Mesothelial cell of epicardium (in vitro differentiated cells): ENCODE measurements around the gene SLC16A12. TPM values are rescaled to one million over a fixed set of nuclear protein-coding genes. Genes with fewer than 3 reads are reported as not detected.
"Not testable (repeated sequence)": the region's sequence is repeated elsewhere in the genome, so short reads cannot be mapped to it uniquely, and the experiment has no call there.

Experiments
- DNase-seq, 2 experiments: peaks; one replicate each; pipeline ENCODE4 v3.0.0; 2021; ENCODE audit warnings: low spot score in 2 of 2; ENCODE audit not compliant: unreplicated experiment in 2 of 2
- H3K27ac Mint-ChIP-seq: 2 replicates; pipeline ENCODE4 v1.8.0; 2021; ENCODE audit warnings: mixed read lengths
- H3K27me3 Mint-ChIP-seq: 2 replicates; pipeline ENCODE4 v1.8.0; 2021; ENCODE audit warnings: low read depth, mixed read lengths
- H3K36me3 Mint-ChIP-seq: 2 replicates; pipeline ENCODE4 v1.8.0; 2021; ENCODE audit warnings: mixed read lengths
- H3K4me1 Mint-ChIP-seq: 2 replicates; pipeline ENCODE4 v1.8.0; 2021; ENCODE audit warnings: mixed read lengths
- H3K4me3 Mint-ChIP-seq: 2 replicates; pipeline ENCODE4 v1.8.0; 2021; ENCODE audit warnings: mild to moderate bottlenecking, moderate library complexity, mixed read lengths
- H3K9me3 Mint-ChIP-seq: 2 replicates; pipeline ENCODE4 v1.8.0; 2021; ENCODE audit warnings: mixed read lengths
- CTCF ChIP-seq: fragments of 200-600 bp; sonication (generic); IDR thresholded peaks from one replicate; pipeline ENCODE4 v1.5.0; 2021; ENCODE audit warnings: antibody characterized with exemption; ENCODE audit not compliant: unreplicated experiment
- total RNA-seq: library from RNA; stranded (reverse); gene quantifications from 3 replicates; pipeline ENCODE4 v1.2.1, GENCODE V29; 2021

Gene SLC16A12
- total RNA-seq, 1 donor from 2014 or later, result 3.0 TPM

GRCh38 chr10:89419548-89419947 is 115.8 kb downstream of the SLC16A12 start:
- Mint-ChIP-seq H3K27ac (no peak overlapping the region), H3K4me3 (no peak overlapping the region)
- no peak for DNase-seq

GRCh38 chr10:89416465-89416864 is 118.9 kb downstream of the SLC16A12 start:
- Mint-ChIP-seq H3K36me3 (peaks cover 15% of the 10 kb centered on the region), H3K27ac (peak overlapping the region; percentile 37), H3K4me3 (peak overlapping the region; percentile 94), H3K4me1 (peaks cover 36% of the 10 kb centered on the region), H3K27me3 (no peaks in the 10 kb centered on the region), H3K9me3 (no peaks in the 10 kb centered on the region)
- no peak for TF ChIP-seq CTCF
- DNase-seq, result no peak

More at GRCh38 chr10:89419548-89419947, 115.8 kb downstream of the SLC16A12 start:
- no peaks in the 10 kb centered on the region for H3K9me3 Mint-ChIP-seq
- TF ChIP-seq CTCF, result no peak
- peaks cover under 1% of the 10 kb centered on the region for H3K27me3 Mint-ChIP-seq
- peaks cover 13% of the 10 kb centered on the region for H3K36me3 Mint-ChIP-seq
- peaks cover 31% of the 10 kb centered on the region for H3K4me1 Mint-ChIP-seq

GRCh38 chr10:89414879-89415821 is 120.2 kb downstream of the SLC16A12 start:
- H3K36me3 Mint-ChIP-seq, result peaks cover 11% of the 10 kb centered on the region
- H3K27ac Mint-ChIP-seq, result peak overlapping the region; percentile 97
- DNase-seq, result peak; percentile 28 to 48
- no peak for TF ChIP-seq CTCF
- peak overlapping the region; percentile 94 for H3K4me3 Mint-ChIP-seq
- no peaks in the 10 kb centered on the region for H3K9me3 Mint-ChIP-seq
- H3K4me1 Mint-ChIP-seq, result peaks cover 35% of the 10 kb centered on the region
- no peaks in the 10 kb centered on the region for H3K27me3 Mint-ChIP-seq

GRCh38 chr10:89414146-89414878 is 121.1 kb downstream of the SLC16A12 start, which contains the start of gene IFIT5:
IFIT5 (plus strand) TSS chr10:89414568; CDS start chr10:89414799, 231 bp downstream.
- Mint-ChIP-seq H3K36me3 (peaks cover 11% of the 10 kb centered on the region), H3K4me1 (peaks cover 31% of the 10 kb centered on the region), H3K9me3 (no peaks in the 10 kb centered on the region), H3K27me3 (no peaks in the 10 kb centered on the region), H3K4me3 (peak within 1 kb of the TSS; percentile 94), H3K27ac (peak within 1 kb of the TSS; percentile 100)
- no peak for TF ChIP-seq CTCF
- peak; percentile 71 to 79 for DNase-seq

GRCh38 chr10:89413398-89413912 is 121.9 kb downstream of the SLC16A12 start:
- Mint-ChIP-seq H3K27me3 (no peaks in the 10 kb centered on the region), H3K36me3 (peaks cover 13% of the 10 kb centered on the region), H3K9me3 (peaks cover 3% of the 10 kb centered on the region), H3K4me3 (peak overlapping the region; percentile 94), H3K4me1 (peaks cover 31% of the 10 kb centered on the region), H3K27ac (peak overlapping the region; percentile 100)
- no peak for TF ChIP-seq CTCF
- no peak for DNase-seq

GRCh38 chr10:89412276-89412675 is 123.1 kb downstream of the SLC16A12 start:
- not testable (repeated sequence) for H3K9me3 Mint-ChIP-seq, H3K36me3 Mint-ChIP-seq, H3K4me3 Mint-ChIP-seq, DNase-seq, H3K27me3 Mint-ChIP-seq
- peaks cover 20% of the 10 kb centered on the region for H3K4me1 Mint-ChIP-seq
- H3K27ac Mint-ChIP-seq, result peak overlapping the region; percentile 68

- Mint-ChIP-seq H3K4me1 (peaks cover 14% of the 10 kb centered on the region), H3K36me3 (peaks cover 12% of the 10 kb centered on the region)
- H3K27ac Mint-ChIP-seq, H3K4me3 Mint-ChIP-seq, H3K27me3 Mint-ChIP-seq, H3K9me3 Mint-ChIP-seq, DNase-seq: not testable (repeated sequence)
Measured at GRCh38 chr10:89411135-89411534, 124.3 kb downstream of the SLC16A12 start.

GRCh38 chr10:89410551-89410950 is 124.8 kb downstream of the SLC16A12 start:
- peaks cover 17% of the 10 kb centered on the region for H3K36me3 Mint-ChIP-seq
- H3K27ac Mint-ChIP-seq, H3K4me1 Mint-ChIP-seq, H3K4me3 Mint-ChIP-seq, H3K27me3 Mint-ChIP-seq, DNase-seq, H3K9me3 Mint-ChIP-seq: not testable (repeated sequence)
